CD4-positive, alpha-beta T cell (primary cell): ENCODE results near the gene EPHA5. TPM values are rescaled to one million over a fixed set of nuclear protein-coding genes. Genes with fewer than 3 reads are reported as not detected.

Experiments used
- ATAC-seq: fragments of 200-7000 bp; cut with Tn5 transposase; one replicate; pipeline ENCODE4 v1.10.0; 2022; ENCODE audit warnings: mild to moderate bottlenecking; ENCODE audit not compliant: poor library complexity
- CTCF ChIA-PET: fragments of 350-600 bp; sonication (Branson Sonifier 250); formaldehyde crosslinking; loops from one replicate; lab custom pipeline; 2021; ENCODE audit warnings: antibody characterized with exemption, inconsistent platforms; lab: Charles Lee
- POLR2A ChIA-PET: fragments of 350-600 bp; sonication (Branson Sonifier 250); formaldehyde crosslinking; loops from one replicate; lab custom pipeline; 2021; ENCODE audit warnings: antibody characterized with exemption, inconsistent platforms; lab: Charles Lee
- DNase-seq, 14 experiments: peaks; one replicate each; pipeline ENCODE4 v3.0.0-alpha.2; 2013 to 2020; ENCODE audit warnings: mixed read lengths in 2 of 14
- H3K27ac ChIP-seq, 2 donors: one replicate each; pipeline versions ENCODE4 v1.5.1 to v1.7.0; 2013; ENCODE audit warnings: low read length in 2 of 2, low read depth in 1 of 2, mild to moderate bottlenecking in 1 of 2
- H3K27me3 ChIP-seq, 2 experiments: 1 replicate in 1 of 2; 2 replicates in 1 of 2; pipeline versions ENCODE4 v1.6.1 to v1.7.0; 2013; ENCODE audit warnings: low read length in 2 of 2, control low read depth in 1 of 2, mild to moderate bottlenecking in 1 of 2, moderate library complexity in 1 of 2; ENCODE audit not compliant: insufficient read depth in 2 of 2, control insufficient read depth in 1 of 2
- H3K36me3 ChIP-seq: one replicate; pipeline ENCODE4 v1.6.1; 2013; ENCODE audit warnings: low read length, control low read depth; ENCODE audit not compliant: insufficient read depth
- H3K4me1 ChIP-seq: one replicate; pipeline ENCODE4 v1.6.1; 2013; ENCODE audit warnings: low read length, control low read depth; ENCODE audit not compliant: insufficient read depth
- H3K4me3 ChIP-seq: one replicate; pipeline ENCODE4 v1.5.1; 2013; ENCODE audit warnings: mild to moderate bottlenecking, low read length, moderate library complexity
- H3K9me3 ChIP-seq, 2 experiments: 1 replicate in 1 of 2; 2 replicates in 1 of 2; pipeline versions ENCODE4 v1.6.1 to v1.7.0; 2013; ENCODE audit warnings: low read length in 2 of 2, mild to moderate bottlenecking in 2 of 2, control low read depth in 1 of 2, moderate library complexity in 1 of 2; ENCODE audit not compliant: control insufficient read depth in 1 of 2, insufficient read depth in 1 of 2
- H3K27ac Mint-ChIP-seq: one replicate; pipeline ENCODE4 v1.8.0; 2020; ENCODE audit warnings: mixed read lengths
- H3K27me3 Mint-ChIP-seq: one replicate; pipeline ENCODE4 v1.8.0; 2021; ENCODE audit warnings: mixed read lengths
- H3K36me3 Mint-ChIP-seq: one replicate; pipeline ENCODE4 v1.8.0; 2021; ENCODE audit warnings: low read depth, mixed read lengths
- H3K4me1 Mint-ChIP-seq: one replicate; pipeline ENCODE4 v1.8.0; 2021; ENCODE audit warnings: low read depth, mixed read lengths
- H3K4me3 Mint-ChIP-seq: one replicate; pipeline ENCODE4 v1.8.0; 2020; ENCODE audit warnings: mild to moderate bottlenecking, mixed read lengths
- H3K9me3 Mint-ChIP-seq: one replicate; pipeline ENCODE4 v1.8.0; 2020; ENCODE audit warnings: mixed read lengths
- intact Hi-C, 2 experiments: fragments of 100-400 bp; cut with DNase I in 1 of 2; cut with micrococcal nuclease in 1 of 2; formaldehyde crosslinking; loops; one replicate each; pipeline versions ENCODE4 v1.15.1 to v1.9.0; 2023 to 2025; cut with DNase I, micrococcal nuclease
- total RNA-seq, 174 experiments: library from RNA in 2 of 174; stranded (reverse) in 2 of 174; gene quantifications; one replicate each; pipeline ENCODE4 v1.2.3 and lab custom pipeline; 2021 to 2026
- TF ChIP-seq, protein P1 (sequence below): fragments of 200-600 bp; IDR thresholded peaks from one replicate; pipeline ENCODE4 v1.8.0; 2022; ENCODE audit warnings: antibody characterized with exemption, mild to moderate bottlenecking

EPHA5 gene
- total RNA-seq, 2 experiments from 2014 or later, result not detected

DNA sequence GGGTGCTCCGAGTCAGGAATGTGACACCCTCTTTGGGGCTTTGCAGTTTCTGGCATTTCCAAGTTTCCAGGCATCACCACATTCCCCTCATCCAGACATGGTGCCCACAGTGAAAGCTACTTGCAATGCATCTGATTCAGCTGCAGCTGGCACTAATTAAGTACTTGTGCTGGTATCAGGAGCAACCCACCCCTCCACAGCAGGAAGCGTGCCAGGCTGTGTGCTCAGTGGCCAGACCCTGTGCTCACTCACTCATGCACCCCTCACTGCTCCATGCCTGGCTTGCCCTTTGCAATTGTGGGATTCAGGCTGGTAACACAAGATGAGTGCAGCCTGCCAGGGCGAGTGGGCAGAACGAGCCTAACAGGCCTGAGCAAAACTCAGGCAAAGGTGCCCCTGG is 271.2 kb downstream of the EPHA5 start:
- DNase-seq (no peak), ATAC-seq (no peak)
- no peaks in the 10 kb centered on the region for H3K36me3 ChIP-seq
- no peak overlapping the region for H3K4me3 Mint-ChIP-seq
- H3K9me3 ChIP-seq, result peaks cover 7 to 17% of the 10 kb centered on the region in 2 experiments
- ChIA-PET POLR2A (no interaction called here), CTCF (no interaction called here)
- no peak overlapping the region for H3K4me3 ChIP-seq
- no peak overlapping the region for H3K27ac Mint-ChIP-seq
- no peak overlapping the region for H3K27ac ChIP-seq
- no peaks in the 10 kb centered on the region for H3K36me3 Mint-ChIP-seq
- no peaks in the 10 kb centered on the region for H3K27me3 ChIP-seq
- H3K4me1 Mint-ChIP-seq, result no peaks in the 10 kb centered on the region
- intact Hi-C loops, result no loop called here
- peaks cover 15% of the 10 kb centered on the region for H3K9me3 Mint-ChIP-seq
- TF ChIP-seq, protein P1, sequence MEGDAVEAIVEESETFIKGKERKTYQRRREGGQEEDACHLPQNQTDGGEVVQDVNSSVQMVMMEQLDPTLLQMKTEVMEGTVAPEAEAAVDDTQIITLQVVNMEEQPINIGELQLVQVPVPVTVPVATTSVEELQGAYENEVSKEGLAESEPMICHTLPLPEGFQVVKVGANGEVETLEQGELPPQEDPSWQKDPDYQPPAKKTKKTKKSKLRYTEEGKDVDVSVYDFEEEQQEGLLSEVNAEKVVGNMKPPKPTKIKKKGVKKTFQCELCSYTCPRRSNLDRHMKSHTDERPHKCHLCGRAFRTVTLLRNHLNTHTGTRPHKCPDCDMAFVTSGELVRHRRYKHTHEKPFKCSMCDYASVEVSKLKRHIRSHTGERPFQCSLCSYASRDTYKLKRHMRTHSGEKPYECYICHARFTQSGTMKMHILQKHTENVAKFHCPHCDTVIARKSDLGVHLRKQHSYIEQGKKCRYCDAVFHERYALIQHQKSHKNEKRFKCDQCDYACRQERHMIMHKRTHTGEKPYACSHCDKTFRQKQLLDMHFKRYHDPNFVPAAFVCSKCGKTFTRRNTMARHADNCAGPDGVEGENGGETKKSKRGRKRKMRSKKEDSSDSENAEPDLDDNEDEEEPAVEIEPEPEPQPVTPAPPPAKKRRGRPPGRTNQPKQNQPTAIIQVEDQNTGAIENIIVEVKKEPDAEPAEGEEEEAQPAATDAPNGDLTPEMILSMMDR, result no peak
- H3K27me3 Mint-ChIP-seq, result no peaks in the 10 kb centered on the region
- no peaks in the 10 kb centered on the region for H3K4me1 ChIP-seq

GRCh38 chr4:65393078-65393477 is 277.2 kb downstream of the EPHA5 start:
- ATAC-seq (no peak), DNase-seq (no peak)
- Mint-ChIP-seq H3K4me1 (no peaks in the 10 kb centered on the region), H3K27me3 (no peaks in the 10 kb centered on the region), H3K27ac (no peak overlapping the region), H3K36me3 (no peaks in the 10 kb centered on the region), H3K4me3 (no peak overlapping the region), H3K9me3 (peaks cover 16% of the 10 kb centered on the region)
- H3K9me3 ChIP-seq, result peaks cover 5 to 8% of the 10 kb centered on the region in 2 experiments
- no peaks in the 10 kb centered on the region for H3K36me3 ChIP-seq
- no peaks in the 10 kb centered on the region for H3K27me3 ChIP-seq
- H3K27ac ChIP-seq, result no peak overlapping the region
- ChIA-PET CTCF (no interaction called here), POLR2A (no interaction called here)
- TF ChIP-seq, protein P1, result no peak
- H3K4me1 ChIP-seq, result no peaks in the 10 kb centered on the region
- no peak overlapping the region for H3K4me3 ChIP-seq
- intact Hi-C loops, result no loop called here

- H3K4me3 ChIP-seq, result no peak overlapping the region
- no peaks in the 10 kb centered on the region for H3K4me1 Mint-ChIP-seq
- ChIA-PET POLR2A (no interaction called here), CTCF (no interaction called here)
- no peaks in the 10 kb centered on the region for H3K27me3 Mint-ChIP-seq
- no peak overlapping the region for H3K27ac ChIP-seq
- H3K27me3 ChIP-seq, result no peaks in the 10 kb centered on the region
- H3K4me3 Mint-ChIP-seq, result no peak overlapping the region
- H3K9me3 ChIP-seq, result peaks cover 3 to 5% of the 10 kb centered on the region in 2 experiments
- no peak overlapping the region for H3K27ac Mint-ChIP-seq
- TF ChIP-seq, protein P1, result no peak
- no peak for ATAC-seq
- H3K4me1 ChIP-seq, result no peaks in the 10 kb centered on the region
- intact Hi-C loops, result no loop called here
- no peaks in the 10 kb centered on the region for H3K36me3 ChIP-seq
- DNase-seq, result no peak
- H3K36me3 Mint-ChIP-seq, result no peaks in the 10 kb centered on the region
- peaks cover 15% of the 10 kb centered on the region for H3K9me3 Mint-ChIP-seq
These were observed 277.8 kb downstream of the EPHA5 start for GRCh38 chr4:65392488-65392887.
